Endothelial cell (in vitro differentiated cells): ENCODE data around the gene COPG1. TPM values are rescaled to one million over a fixed set of nuclear protein-coding genes. Genes with fewer than 3 reads are reported as not detected.

ENCODE experiments used
- DNase-seq: peaks from one replicate; pipeline ENCODE4 v3.0.0; 2021; ENCODE audit warnings: low spot score
- H3K27ac Mint-ChIP-seq: one replicate; pipeline ENCODE4 v1.8.0; 2021; ENCODE audit warnings: mixed read lengths, inconsistent platforms; ENCODE audit not compliant: unreplicated experiment
- H3K27me3 Mint-ChIP-seq: one replicate; pipeline ENCODE4 v1.8.0; 2021; ENCODE audit warnings: mild to moderate bottlenecking, moderate library complexity, mixed read lengths, inconsistent platforms; ENCODE audit not compliant: unreplicated experiment
- H3K36me3 Mint-ChIP-seq: one replicate; pipeline ENCODE4 v1.8.0; 2021; ENCODE audit warnings: mild to moderate bottlenecking, low read depth, mixed read lengths, inconsistent platforms; ENCODE audit not compliant: unreplicated experiment
- H3K4me1 Mint-ChIP-seq: one replicate; pipeline ENCODE4 v1.8.0; 2021; ENCODE audit warnings: mild to moderate bottlenecking, mixed read lengths, inconsistent platforms; ENCODE audit not compliant: unreplicated experiment
- H3K4me3 Mint-ChIP-seq: one replicate; pipeline ENCODE4 v1.8.0; 2021; ENCODE audit warnings: mild to moderate bottlenecking, mixed read lengths, inconsistent platforms; ENCODE audit not compliant: unreplicated experiment
- H3K9me3 Mint-ChIP-seq: one replicate; pipeline ENCODE4 v1.8.0; 2021; ENCODE audit warnings: mixed read lengths, inconsistent platforms; ENCODE audit not compliant: unreplicated experiment
- CTCF ChIP-seq: fragments of 200-600 bp; sonication (generic); IDR thresholded peaks from one replicate; pipeline ENCODE4 v1.5.0; 2021; ENCODE audit warnings: antibody characterized with exemption; ENCODE audit not compliant: unreplicated experiment
- total RNA-seq: library from RNA; stranded (reverse); fragmentation: NEBNext Ultra II Directional; extraction: Animal tissue kit (Norgen Biotek cat#: 25700); gene quantifications from one replicate; pipeline ENCODE4 v1.2.1, GENCODE V29; 2021; ENCODE audit not compliant: unreplicated experiment

COPG1 gene
- total RNA-seq, 1 donor from 2014 or later = 149 TPM

- Mint-ChIP-seq H3K9me3 (no peaks in the 10 kb centered on the region), H3K4me3 (no peak overlapping the region), H3K36me3 (peaks cover 9% of the 10 kb centered on the region), H3K27ac (no peak overlapping the region), H3K27me3 (no peaks in the 10 kb centered on the region), H3K4me1 (no peaks in the 10 kb centered on the region)
- DNase-seq = no peak
- no peak for TF ChIP-seq CTCF
Observed at GRCh38 chr3:129286081-129286480, 36.7 kb downstream of the COPG1 start.

GRCh38 chr3:129288446-129288845, 39.0 kb downstream of the COPG1 start:
- no peak for DNase-seq
- Mint-ChIP-seq H3K4me1 (no peaks in the 10 kb centered on the region), H3K36me3 (peaks cover 3% of the 10 kb centered on the region), H3K27me3 (peaks cover 2% of the 10 kb centered on the region), H3K4me3 (no peak overlapping the region), H3K9me3 (no peaks in the 10 kb centered on the region), H3K27ac (no peak overlapping the region)
- no peak for TF ChIP-seq CTCF

DNA sequence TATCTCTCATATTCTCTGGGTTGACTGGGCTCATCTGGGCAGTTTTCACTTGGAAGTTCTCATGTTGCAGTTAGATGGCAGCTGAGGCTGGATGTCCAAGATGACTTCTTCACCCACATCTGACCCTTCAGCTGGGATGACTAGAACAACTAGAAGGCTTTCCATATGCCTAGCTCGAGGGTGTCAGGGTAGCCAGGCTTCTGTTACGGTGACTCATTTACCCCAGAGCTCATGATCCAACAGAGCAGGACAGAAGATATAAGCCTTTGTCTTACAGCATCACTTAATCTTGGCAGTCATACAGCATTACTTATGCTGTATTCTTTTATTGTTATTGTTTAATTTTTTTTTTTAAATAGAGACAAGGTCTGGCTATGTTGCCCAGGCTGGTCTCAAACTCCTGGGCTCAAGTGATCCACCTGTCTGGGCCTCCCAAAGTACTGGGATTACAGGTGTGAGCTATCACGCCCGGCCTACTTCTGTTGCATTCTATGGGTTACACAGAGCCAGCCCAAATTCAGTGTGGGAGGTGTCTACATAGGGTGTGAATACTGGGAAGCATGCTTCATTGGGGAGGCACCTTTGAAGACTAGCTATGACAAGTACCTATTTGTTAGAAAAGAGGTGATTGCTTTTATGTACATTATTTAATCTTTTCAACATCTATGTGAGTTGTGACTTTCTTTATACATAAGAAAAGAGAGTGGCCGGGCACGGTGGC, 40.0 kb downstream of the COPG1 start:
- peaks cover 2% of the 10 kb centered on the region for H3K27me3 Mint-ChIP-seq
- no peak for DNase-seq
- no peak for TF ChIP-seq CTCF
- no peak overlapping the region for H3K27ac Mint-ChIP-seq
- H3K36me3 Mint-ChIP-seq = peaks cover 7% of the 10 kb centered on the region
- H3K4me1 Mint-ChIP-seq = no peaks in the 10 kb centered on the region
- H3K9me3 Mint-ChIP-seq = no peaks in the 10 kb centered on the region
- H3K4me3 Mint-ChIP-seq = no peak overlapping the region

DNA sequence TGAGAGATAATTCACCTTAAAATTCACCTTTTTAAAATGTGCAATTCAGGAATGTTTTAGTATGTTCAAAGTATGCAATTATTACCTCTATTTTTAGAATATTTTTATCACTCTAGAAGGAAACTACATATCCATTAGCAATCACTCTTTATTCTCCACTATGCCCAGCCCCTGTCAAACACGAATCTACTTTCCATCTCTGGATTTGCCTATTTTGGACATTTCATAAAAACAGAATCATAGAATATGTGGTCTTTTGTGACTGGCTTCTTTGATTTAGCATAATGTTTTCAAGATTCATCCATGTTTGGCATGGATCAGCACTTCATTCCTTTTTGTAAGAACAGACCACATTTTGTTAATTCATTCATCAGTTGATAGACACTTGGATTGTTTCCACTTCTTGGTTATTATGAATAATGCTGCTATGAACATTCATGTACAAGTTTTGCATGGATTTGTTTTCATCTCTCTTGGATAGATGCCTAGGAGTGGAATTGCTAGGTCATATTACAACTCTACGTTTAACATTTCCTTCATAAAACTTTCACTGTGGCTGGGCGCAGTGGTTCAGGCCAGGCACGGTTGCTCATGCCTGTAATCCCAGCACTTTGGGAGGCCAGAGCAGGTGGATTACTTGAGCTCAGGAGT, 42.0 kb downstream of the COPG1 start:
- no peak overlapping the region for H3K4me3 Mint-ChIP-seq
- no peaks in the 10 kb centered on the region for H3K4me1 Mint-ChIP-seq
- TF ChIP-seq CTCF = no peak
- no peak for DNase-seq
- no peaks in the 10 kb centered on the region for H3K9me3 Mint-ChIP-seq
- H3K27me3 Mint-ChIP-seq = peaks cover 2% of the 10 kb centered on the region
- peaks cover 14% of the 10 kb centered on the region for H3K36me3 Mint-ChIP-seq
- H3K27ac Mint-ChIP-seq = no peak overlapping the region

GRCh38 chr3:129295286-129295685, 45.9 kb downstream of the COPG1 start:
- DNase-seq = no peak
- no peak for TF ChIP-seq CTCF
- no peaks in the 10 kb centered on the region for H3K4me1 Mint-ChIP-seq
- no peak overlapping the region for H3K4me3 Mint-ChIP-seq
- H3K36me3 Mint-ChIP-seq = peaks cover 27% of the 10 kb centered on the region
- H3K27ac Mint-ChIP-seq = no peak overlapping the region
- H3K27me3 Mint-ChIP-seq = peaks cover 2% of the 10 kb centered on the region
- H3K9me3 Mint-ChIP-seq = no peaks in the 10 kb centered on the region
